Measurements from ENCODE around the gene TRDN.
"Not testable (repeated sequence)": the region's sequence is repeated elsewhere in the genome, so short reads cannot be mapped to it uniquely, and the experiment has no call there.

TRDN gene

DNA sequence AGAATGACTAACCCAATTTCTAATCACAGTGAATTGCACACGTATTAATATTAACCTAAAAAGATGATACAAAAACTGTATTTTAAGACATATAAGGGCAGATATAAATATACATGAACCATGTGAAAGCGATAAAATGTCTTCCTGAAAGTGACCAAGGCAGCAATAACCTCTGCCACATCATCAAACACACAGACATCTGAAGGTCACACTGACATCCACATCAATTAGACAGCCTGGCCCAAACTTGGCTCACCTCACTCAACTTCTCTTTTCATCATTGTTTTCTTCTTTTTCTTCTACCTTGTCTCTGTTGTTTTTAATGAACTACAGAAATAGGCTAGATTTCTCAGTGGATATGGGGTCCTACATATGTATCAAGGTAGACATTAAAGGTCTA, 128.5 kb downstream of the TRDN start:
- no peak overlapping the region for H3K4me3 ChIP-seq (ENCODE audit: low read length in 2 of 2)
- no peaks in the 10 kb centered on the region for H3K36me3 ChIP-seq (ENCODE audit: control insufficient read depth in 2 of 2, insufficient read depth in 2 of 2, low read length in 2 of 2)
- H3K9me3 ChIP-seq (ENCODE audit: control insufficient read depth in 2 of 2, low read length in 2 of 2): no peaks in the 10 kb centered on the region
- H3K27me3 ChIP-seq (ENCODE audit: control insufficient read depth in 1 of 2, insufficient read depth in 2 of 2, low read length in 2 of 2): no peaks in the 10 kb centered on the region
- H3K9ac ChIP-seq (ENCODE audit: low read length in 2 of 2): no peak overlapping the region
- no peaks in the 10 kb centered on the region for H3K4me1 ChIP-seq (ENCODE audit: control insufficient read depth, insufficient read depth, low read length)
- H3K27ac ChIP-seq (ENCODE audit: low read length): no peak overlapping the region

- Histone ChIP-seq H3K27ac (ENCODE audit: low read length) (no peak overlapping the region), H3K9me3 (ENCODE audit: control insufficient read depth in 2 of 2, low read length in 2 of 2) (no peaks in the 10 kb centered on the region), H3K36me3 (ENCODE audit: control insufficient read depth in 2 of 2, insufficient read depth in 2 of 2, low read length in 2 of 2) (no peaks in the 10 kb centered on the region), H3K9ac (ENCODE audit: low read length in 2 of 2) (no peak overlapping the region), H3K27me3 (ENCODE audit: control insufficient read depth in 1 of 2, insufficient read depth in 2 of 2, low read length in 2 of 2) (no peaks in the 10 kb centered on the region), H3K4me1 (ENCODE audit: control insufficient read depth, insufficient read depth, low read length) (no peaks in the 10 kb centered on the region), H3K4me3 (ENCODE audit: low read length in 2 of 2) (no peak overlapping the region)
These were observed 129.2 kb downstream of the TRDN start for GRCh38 chr6:123507582-123507981.

- H3K9me3 ChIP-seq (ENCODE audit: control insufficient read depth in 2 of 2, low read length in 2 of 2): no peaks in the 10 kb centered on the region
- H3K27ac ChIP-seq (ENCODE audit: low read length): no peak overlapping the region
- H3K27me3 ChIP-seq (ENCODE audit: control insufficient read depth in 1 of 2, insufficient read depth in 2 of 2, low read length in 2 of 2): no peaks in the 10 kb centered on the region
- no peak overlapping the region for H3K9ac ChIP-seq (ENCODE audit: low read length in 2 of 2)
- no peaks in the 10 kb centered on the region for H3K36me3 ChIP-seq (ENCODE audit: control insufficient read depth in 2 of 2, insufficient read depth in 2 of 2, low read length in 2 of 2)
- H3K4me3 ChIP-seq (ENCODE audit: low read length in 2 of 2): no peak overlapping the region
- H3K4me1 ChIP-seq (ENCODE audit: control insufficient read depth, insufficient read depth, low read length): no peaks in the 10 kb centered on the region
These were observed 133.1 kb downstream of the TRDN start for GRCh38 chr6:123503619-123504018.

DNA sequence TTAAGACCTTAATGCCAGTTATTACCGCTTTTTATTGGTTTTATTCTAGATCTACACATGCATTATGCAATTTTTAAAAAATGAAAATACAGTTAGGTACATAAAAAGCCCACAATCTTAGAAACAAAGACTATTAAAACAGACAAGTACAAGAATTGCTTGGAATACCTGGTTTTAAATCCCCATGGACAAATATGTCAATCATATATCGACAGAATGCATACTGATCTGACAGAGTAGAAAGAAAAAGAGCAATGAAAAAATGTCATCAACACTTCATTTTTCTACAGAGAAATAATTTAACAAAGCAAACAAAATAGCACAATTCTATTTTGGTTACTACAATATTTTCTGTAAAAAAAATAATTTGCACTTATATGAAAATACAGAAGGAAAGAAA, 139.7 kb downstream of the TRDN start:
- Histone ChIP-seq H3K27ac (ENCODE audit: low read length) (no peak overlapping the region), H3K9ac (ENCODE audit: low read length in 2 of 2) (no peak overlapping the region), H3K27me3 (ENCODE audit: control insufficient read depth in 1 of 2, insufficient read depth in 2 of 2, low read length in 2 of 2) (no peaks in the 10 kb centered on the region), H3K4me1 (ENCODE audit: control insufficient read depth, insufficient read depth, low read length) (no peaks in the 10 kb centered on the region), H3K4me3 (ENCODE audit: low read length in 2 of 2) (no peak overlapping the region), H3K36me3 (ENCODE audit: control insufficient read depth in 2 of 2, insufficient read depth in 2 of 2, low read length in 2 of 2) (no peaks in the 10 kb centered on the region), H3K9me3 (ENCODE audit: control insufficient read depth in 2 of 2, low read length in 2 of 2) (no peaks in the 10 kb centered on the region)

GRCh38 chr6:123489589-123489988, 147.2 kb downstream of the TRDN start:
- no peaks in the 10 kb centered on the region for H3K27me3 ChIP-seq (ENCODE audit: control insufficient read depth in 1 of 2, insufficient read depth in 2 of 2, low read length in 2 of 2)
- no peaks in the 10 kb centered on the region for H3K36me3 ChIP-seq (ENCODE audit: control insufficient read depth in 2 of 2, insufficient read depth in 2 of 2, low read length in 2 of 2)
- no peaks in the 10 kb centered on the region for H3K4me1 ChIP-seq (ENCODE audit: control insufficient read depth, insufficient read depth, low read length)
- H3K27ac ChIP-seq (ENCODE audit: low read length): no peak overlapping the region
- no peak overlapping the region for H3K9ac ChIP-seq (ENCODE audit: low read length in 2 of 2)
- no peaks in the 10 kb centered on the region for H3K9me3 ChIP-seq (ENCODE audit: control insufficient read depth in 2 of 2, low read length in 2 of 2)
- no peak overlapping the region for H3K4me3 ChIP-seq (ENCODE audit: low read length in 2 of 2)

- Histone ChIP-seq H3K36me3 (ENCODE audit: control insufficient read depth in 2 of 2, insufficient read depth in 2 of 2, low read length in 2 of 2) (no peaks in the 10 kb centered on the region), H3K27ac (ENCODE audit: low read length) (no peak overlapping the region), H3K4me1 (ENCODE audit: control insufficient read depth, insufficient read depth, low read length) (no peaks in the 10 kb centered on the region), H3K27me3 (ENCODE audit: control insufficient read depth in 1 of 2, insufficient read depth in 2 of 2, low read length in 2 of 2) (no peaks in the 10 kb centered on the region), H3K9me3 (ENCODE audit: control insufficient read depth in 2 of 2, low read length in 2 of 2) (no peaks in the 10 kb centered on the region), H3K9ac (ENCODE audit: low read length in 2 of 2) (no peak overlapping the region), H3K4me3 (ENCODE audit: low read length in 2 of 2) (no peak overlapping the region)
These were observed 155.8 kb downstream of the TRDN start for GRCh38 chr6:123480986-123481385.

GRCh38 chr6:123472025-123472702, 164.6 kb downstream of the TRDN start:
- not testable (repeated sequence) for H3K27ac ChIP-seq (ENCODE audit: low read length); H3K27me3 ChIP-seq (ENCODE audit: control insufficient read depth in 1 of 2, insufficient read depth in 2 of 2, low read length in 2 of 2); H3K4me1 ChIP-seq (ENCODE audit: control insufficient read depth, insufficient read depth, low read length); H3K9ac ChIP-seq (ENCODE audit: low read length in 2 of 2); H3K36me3 ChIP-seq (ENCODE audit: control insufficient read depth in 2 of 2, insufficient read depth in 2 of 2, low read length in 2 of 2); H3K4me3 ChIP-seq (ENCODE audit: low read length in 2 of 2); H3K9me3 ChIP-seq (ENCODE audit: control insufficient read depth in 2 of 2, low read length in 2 of 2)

GRCh38 chr6:123467392-123467791, 169.4 kb downstream of the TRDN start:
- Histone ChIP-seq H3K4me3 (ENCODE audit: low read length in 2 of 2) (no peak overlapping the region), H3K27me3 (ENCODE audit: control insufficient read depth in 1 of 2, insufficient read depth in 2 of 2, low read length in 2 of 2) (no peaks in the 10 kb centered on the region), H3K4me1 (ENCODE audit: control insufficient read depth, insufficient read depth, low read length) (no peaks in the 10 kb centered on the region), H3K9ac (ENCODE audit: low read length in 2 of 2) (no peak overlapping the region), H3K9me3 (ENCODE audit: control insufficient read depth in 2 of 2, low read length in 2 of 2) (no peaks in the 10 kb centered on the region), H3K36me3 (ENCODE audit: control insufficient read depth in 2 of 2, insufficient read depth in 2 of 2, low read length in 2 of 2) (no peaks in the 10 kb centered on the region), H3K27ac (ENCODE audit: low read length) (no peak overlapping the region)

DNA sequence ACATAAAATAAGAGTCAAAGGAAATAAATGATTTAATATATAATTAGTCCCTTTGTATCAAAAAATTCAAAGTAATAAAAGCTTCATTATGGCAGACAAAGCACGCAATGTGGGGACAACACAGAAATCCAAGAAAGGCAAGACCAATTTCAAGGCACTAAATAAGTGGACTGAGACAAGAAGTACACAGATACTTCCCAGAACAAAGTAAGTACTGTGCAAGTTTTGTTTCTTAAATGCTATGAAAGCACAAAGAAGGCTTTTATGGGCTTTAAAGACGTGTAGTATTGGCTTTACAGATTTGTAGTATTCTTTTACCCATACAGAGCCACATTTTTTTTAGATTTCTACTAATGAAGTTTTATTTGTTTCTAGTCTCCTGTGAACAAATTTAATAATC, 174.6 kb downstream of the TRDN start:
- H3K27ac ChIP-seq (ENCODE audit: low read length): no peak overlapping the region

DNA sequence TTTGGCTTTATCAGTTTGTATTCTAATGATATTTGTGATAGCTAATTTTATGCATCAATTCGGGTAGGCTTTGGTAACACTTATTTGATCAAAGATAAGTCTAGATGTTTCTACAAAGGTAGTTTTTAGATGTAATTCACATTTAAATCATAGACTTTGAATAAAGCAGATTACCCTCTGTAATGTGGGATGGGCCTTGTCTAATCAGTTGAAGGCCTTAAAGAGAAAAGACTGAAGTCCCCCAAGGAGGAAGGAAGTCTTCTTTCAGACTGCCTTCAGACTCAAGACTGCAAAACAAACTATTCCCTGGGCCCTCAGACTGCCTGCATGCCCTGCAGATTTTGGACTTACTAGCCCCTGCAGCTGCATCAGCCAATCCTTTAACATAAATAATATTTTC, 178.5 kb downstream of the TRDN start:
- Histone ChIP-seq H3K9ac (ENCODE audit: low read length in 2 of 2) (no peak overlapping the region), H3K27me3 (ENCODE audit: control insufficient read depth in 1 of 2, insufficient read depth in 2 of 2, low read length in 2 of 2) (no peaks in the 10 kb centered on the region), H3K36me3 (ENCODE audit: control insufficient read depth in 2 of 2, insufficient read depth in 2 of 2, low read length in 2 of 2) (no peaks in the 10 kb centered on the region), H3K4me1 (ENCODE audit: control insufficient read depth, insufficient read depth, low read length) (no peaks in the 10 kb centered on the region), H3K9me3 (ENCODE audit: control insufficient read depth in 2 of 2, low read length in 2 of 2) (no peaks in the 10 kb centered on the region), H3K4me3 (ENCODE audit: low read length in 2 of 2) (no peak overlapping the region), H3K27ac (ENCODE audit: low read length) (no peak overlapping the region)

More for the DNA sequence above, 174.6 kb downstream of the TRDN start:
- Histone ChIP-seq H3K4me1 (ENCODE audit: control insufficient read depth, insufficient read depth, low read length) (no peaks in the 10 kb centered on the region), H3K9me3 (ENCODE audit: control insufficient read depth in 2 of 2, low read length in 2 of 2) (no peaks in the 10 kb centered on the region), H3K9ac (ENCODE audit: low read length in 2 of 2) (no peak overlapping the region), H3K4me3 (ENCODE audit: low read length in 2 of 2) (no peak overlapping the region), H3K36me3 (ENCODE audit: control insufficient read depth in 2 of 2, insufficient read depth in 2 of 2, low read length in 2 of 2) (no peaks in the 10 kb centered on the region), H3K27me3 (ENCODE audit: control insufficient read depth in 1 of 2, insufficient read depth in 2 of 2, low read length in 2 of 2) (no peaks in the 10 kb centered on the region)

GRCh38 chr6:123456836-123457235, 179.9 kb downstream of the TRDN start:
- H3K9ac ChIP-seq (ENCODE audit: low read length in 2 of 2): no peak overlapping the region
- H3K4me3 ChIP-seq (ENCODE audit: low read length in 2 of 2): no peak overlapping the region
- no peak overlapping the region for H3K27ac ChIP-seq (ENCODE audit: low read length)
- H3K36me3 ChIP-seq (ENCODE audit: control insufficient read depth in 2 of 2, insufficient read depth in 2 of 2, low read length in 2 of 2): no peaks in the 10 kb centered on the region
- no peaks in the 10 kb centered on the region for H3K9me3 ChIP-seq (ENCODE audit: control insufficient read depth in 2 of 2, low read length in 2 of 2)
- H3K4me1 ChIP-seq (ENCODE audit: control insufficient read depth, insufficient read depth, low read length): no peaks in the 10 kb centered on the region
- H3K27me3 ChIP-seq (ENCODE audit: control insufficient read depth in 1 of 2, insufficient read depth in 2 of 2, low read length in 2 of 2): no peaks in the 10 kb centered on the region

All from stomach smooth muscle (tissue), 2 donors.